HEK293 (cell line): ENCODE measurements around the gene YIPF5.

Experiments
- AEBP2 ChIP-seq: fragments of 450-650 bp; formaldehyde crosslinking; IDR thresholded peaks from 2 replicates; pipeline ENCODE4 v1.5.1; 2016; ENCODE audit warnings: missing biosample characterization, missing genetic modification characterization, borderline replicate concordance
- CTCF ChIP-seq: fragments of 450-650 bp; formaldehyde crosslinking; IDR thresholded peaks from 2 replicates; pipeline ENCODE4 v1.5.1; 2016; ENCODE audit warnings: missing biosample characterization, missing genetic modification characterization
- ELK4 ChIP-seq: IDR thresholded peaks from 2 replicates; pipeline ENCODE4 v1.6.1; 2011; ENCODE audit warnings: mild to moderate bottlenecking, low read depth, low read length, borderline replicate concordance
- HOXA7 ChIP-seq: sonication (generic); formaldehyde crosslinking; IDR thresholded peaks from 2 replicates; pipeline ENCODE4 v1.8.1; 2022; ENCODE audit warnings: missing genetic modification reagents, borderline replicate concordance
- YY1 ChIP-seq: fragments of 450-650 bp; formaldehyde crosslinking; IDR thresholded peaks from 2 replicates; pipeline ENCODE4 v1.5.1; 2018; ENCODE audit warnings: missing biosample characterization, missing genetic modification characterization
- ZBTB1 ChIP-seq: fragments of 450-650 bp; formaldehyde crosslinking; IDR thresholded peaks from 2 replicates; pipeline ENCODE4 v1.5.1; 2016; ENCODE audit warnings: missing biosample characterization, missing genetic modification characterization
- ZBTB26 ChIP-seq: fragments of 450-650 bp; formaldehyde crosslinking; optimal IDR thresholded peaks from 2 replicates; pipeline ENCODE3; 2016; ENCODE audit warnings: missing biosample characterization, mild to moderate bottlenecking, missing genetic modification characterization

GRCh38 chr5:144125163-144125726 lies 45.2 kb downstream of the YIPF5 start:
- TF ChIP-seq CTCF (tag by site-specific recombination) (no peak), YY1 (no peak), ZBTB1 (no peak), ELK4 (no peak), AEBP2 (tag by site-specific recombination) (no peak), ZBTB26 (no peak), HOXA7 (CRISPR knock-in tag) (no peak)
